8988T (cell line): ENCODE data around the gene SLC25A25.

ENCODE experiments used
- DNase-seq: peaks from one replicate; pipeline ENCODE4 v3.0.0; 2011

The SLC25A25 gene

DNA sequence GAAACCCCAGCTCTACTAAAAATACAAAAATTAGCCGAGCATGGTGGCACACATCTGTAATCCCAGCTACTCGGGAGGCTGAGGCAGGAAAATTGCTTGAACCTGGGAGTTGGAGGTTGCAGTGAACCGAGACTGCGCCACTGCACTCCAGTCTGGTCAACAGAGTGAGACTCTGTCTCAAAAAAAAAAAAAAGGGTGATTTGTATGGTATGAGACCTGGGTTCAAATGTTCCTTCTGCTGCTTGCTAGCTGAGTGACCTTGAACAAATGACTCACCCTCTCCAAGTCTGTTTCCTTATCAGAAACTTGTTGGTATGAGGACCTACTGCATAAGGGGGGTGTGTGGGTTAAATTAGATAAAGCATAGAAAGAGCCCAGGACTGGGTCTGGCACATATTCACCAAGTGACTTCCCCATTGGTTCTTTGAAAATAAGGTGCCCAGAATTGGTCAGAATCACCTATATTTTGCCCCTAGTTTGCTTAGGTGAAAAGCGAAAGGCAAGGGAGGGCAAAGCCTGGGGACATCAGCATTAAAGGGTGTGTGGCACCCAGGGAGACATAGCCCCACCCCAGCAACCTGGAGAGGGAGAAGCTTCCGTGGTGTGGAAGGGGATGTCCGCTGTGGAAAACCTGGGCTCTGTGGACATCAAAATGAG, 9.9 kb downstream of the SLC25A25 start:
- DNase-seq: no peak

GRCh38 chr9:128078504-128079434, 10.7 kb downstream of the SLC25A25 start:
- no peak for DNase-seq

GRCh38 chr9:128080206-128080605, 12.2 kb downstream of the SLC25A25 start:
- DNase-seq: no peak

DNA sequence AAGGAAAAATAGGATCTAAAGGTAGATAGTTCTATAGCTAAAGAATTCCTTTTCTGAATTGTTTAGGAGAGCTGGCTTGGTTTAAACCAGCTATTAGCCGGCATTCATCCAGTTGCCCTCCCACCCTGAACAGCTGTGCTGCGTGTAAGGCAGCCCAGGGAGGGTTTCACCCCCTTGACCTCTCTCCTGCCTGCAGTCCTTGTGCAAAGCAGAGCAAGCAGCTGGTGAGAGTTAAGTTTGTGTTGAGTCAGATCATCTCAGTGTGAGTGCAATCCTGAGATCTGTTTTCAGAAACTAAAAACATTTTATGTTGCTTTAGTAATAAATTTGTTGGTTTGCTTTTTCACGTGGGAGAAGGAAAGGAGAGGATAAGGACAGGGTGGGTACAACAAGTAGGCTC, 13.0 kb downstream of the SLC25A25 start:
- no peak for DNase-seq

- DNase-seq: no peak
Measured at GRCh38 chr9:128082151-128082550, 14.1 kb downstream of the SLC25A25 start.

DNA sequence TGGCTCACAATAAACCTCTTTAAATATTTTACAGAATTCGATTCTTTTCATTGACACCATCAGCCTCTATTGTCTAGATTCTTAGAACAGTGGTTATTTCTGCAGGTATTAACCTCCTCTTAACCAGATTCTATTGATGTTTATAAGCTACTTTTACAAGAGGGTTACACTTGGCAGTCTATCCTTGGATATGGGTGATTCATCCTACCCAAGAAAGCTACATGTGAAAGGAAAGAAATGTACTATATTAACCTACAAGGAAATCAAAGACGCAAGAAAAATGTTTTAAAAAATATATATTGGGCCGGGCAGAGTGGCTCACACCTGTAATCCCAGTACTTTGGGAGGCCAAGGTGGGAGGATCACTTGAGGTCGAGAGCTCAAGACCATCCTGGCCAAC, 16.7 kb downstream of the SLC25A25 start:
- DNase-seq: no peak

DNA sequence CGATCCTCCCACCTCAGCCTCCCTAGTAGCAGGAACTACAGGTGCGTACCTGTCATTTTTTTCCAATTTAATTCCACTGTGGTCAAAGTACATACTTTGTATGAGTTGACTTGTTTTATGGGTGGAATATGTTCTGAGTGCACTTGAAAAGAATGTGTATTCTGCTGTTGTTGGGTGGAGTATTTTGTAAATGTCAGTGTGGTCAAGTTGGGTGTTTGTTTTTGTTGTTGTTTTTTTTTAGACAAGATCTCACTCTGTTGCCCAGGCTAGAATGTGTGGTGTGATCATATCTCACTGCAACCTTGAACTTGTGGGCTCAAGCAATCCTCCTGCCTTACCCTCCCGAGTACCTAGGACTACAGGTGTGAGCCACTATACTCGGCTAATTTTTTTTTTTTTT, 17.9 kb downstream of the SLC25A25 start:
- DNase-seq: no peak

DNA sequence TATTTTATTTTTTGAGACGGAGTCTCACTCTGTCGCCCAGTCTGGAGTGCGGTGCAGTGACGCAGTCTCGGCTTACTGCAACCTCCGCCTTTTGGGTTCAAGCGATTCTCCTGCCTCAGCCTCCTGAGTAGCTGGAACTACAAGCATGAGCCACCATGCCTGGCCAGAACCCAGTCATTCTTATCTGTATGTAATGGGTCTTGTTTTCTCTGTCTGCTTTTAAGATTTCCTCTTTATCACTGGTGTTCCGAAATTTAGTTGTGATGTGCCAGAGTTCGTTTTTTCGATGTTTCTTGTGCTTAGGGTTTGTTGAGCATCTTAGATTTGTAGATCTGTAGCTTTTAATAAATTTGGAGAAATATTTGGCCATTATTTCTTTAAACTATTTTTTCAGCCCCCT, 19.2 kb downstream of the SLC25A25 start:
- no peak for DNase-seq

DNA sequence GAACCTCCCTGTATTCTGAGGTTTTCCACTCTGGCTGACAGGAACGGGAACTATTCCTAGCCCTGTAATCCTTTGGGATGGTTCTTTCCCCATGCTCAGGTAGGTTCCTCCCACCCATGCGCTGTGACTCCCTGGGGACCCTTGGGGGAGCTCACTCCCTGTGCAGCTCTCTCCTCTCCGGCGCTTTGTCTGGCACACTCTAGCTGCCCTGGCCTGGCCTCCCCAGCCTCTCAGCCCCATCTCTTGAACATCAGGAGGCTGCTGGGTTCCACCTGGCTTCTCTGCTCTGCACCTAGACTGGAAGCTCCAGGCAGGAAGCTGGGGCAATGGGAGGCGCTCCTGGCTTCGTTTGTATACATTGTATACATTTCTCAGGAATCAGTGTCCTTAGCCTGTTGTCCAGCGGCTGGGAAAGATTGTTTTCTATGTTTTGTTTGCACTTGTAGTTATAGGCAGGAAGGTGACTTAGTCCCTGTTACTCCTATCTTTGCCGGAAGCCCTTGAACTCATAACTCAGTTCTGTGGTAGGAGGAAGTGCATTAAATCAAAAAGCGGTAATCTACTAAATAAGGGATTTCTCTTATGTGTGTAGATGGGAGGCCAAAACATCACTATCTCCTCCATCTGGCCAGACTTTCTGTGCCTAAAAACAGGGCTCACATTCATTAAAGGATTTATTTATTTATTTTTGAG, 20.4 kb downstream of the SLC25A25 start:
- no peak for DNase-seq

DNA sequence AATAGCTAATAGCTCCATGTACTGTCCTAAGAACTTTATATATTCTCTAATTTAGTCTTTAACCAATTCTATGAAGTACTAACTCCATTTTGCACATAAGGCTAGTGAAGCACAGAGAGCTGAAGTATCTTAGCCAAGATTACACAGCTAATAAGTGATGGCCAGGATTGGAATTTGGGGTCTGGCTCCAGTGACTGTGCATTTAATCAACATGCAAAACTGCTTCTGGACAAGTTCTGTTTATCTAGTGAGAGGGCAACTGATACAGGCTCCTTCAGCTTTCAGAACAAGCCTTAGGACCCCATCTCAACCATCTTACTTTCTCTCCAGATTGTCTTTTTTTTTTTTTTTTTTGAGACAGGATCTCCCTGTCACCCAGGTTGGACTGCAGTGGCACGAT, 21.3 kb downstream of the SLC25A25 start:
- DNase-seq: no peak

DNA sequence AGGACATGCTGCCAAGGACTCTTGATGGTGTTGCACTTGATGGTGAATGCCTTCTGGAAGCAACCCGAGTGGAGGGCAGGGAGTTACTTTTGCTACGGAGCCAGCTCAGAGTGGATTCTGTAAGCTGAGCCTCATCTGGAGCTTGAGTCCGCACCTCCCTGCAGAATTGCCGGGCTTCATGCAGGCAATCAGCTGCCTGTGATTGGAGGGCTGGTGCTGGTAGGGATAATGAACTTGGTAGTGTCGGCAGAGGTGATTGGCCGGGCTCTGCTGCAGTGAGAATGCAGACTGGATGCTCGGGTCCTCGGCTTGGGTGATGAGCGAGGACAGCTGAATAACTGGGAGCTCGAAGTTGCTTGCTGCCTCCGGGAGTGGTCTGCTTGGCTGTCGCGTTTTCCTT, 23.1 kb downstream of the SLC25A25 start:
- no peak for DNase-seq

- no peak for DNase-seq
Measured at GRCh38 chr9:128091571-128091970, 23.5 kb downstream of the SLC25A25 start.

- DNase-seq: no peak
Measured at GRCh38 chr9:128092199-128092977, 24.4 kb downstream of the SLC25A25 start.

DNA sequence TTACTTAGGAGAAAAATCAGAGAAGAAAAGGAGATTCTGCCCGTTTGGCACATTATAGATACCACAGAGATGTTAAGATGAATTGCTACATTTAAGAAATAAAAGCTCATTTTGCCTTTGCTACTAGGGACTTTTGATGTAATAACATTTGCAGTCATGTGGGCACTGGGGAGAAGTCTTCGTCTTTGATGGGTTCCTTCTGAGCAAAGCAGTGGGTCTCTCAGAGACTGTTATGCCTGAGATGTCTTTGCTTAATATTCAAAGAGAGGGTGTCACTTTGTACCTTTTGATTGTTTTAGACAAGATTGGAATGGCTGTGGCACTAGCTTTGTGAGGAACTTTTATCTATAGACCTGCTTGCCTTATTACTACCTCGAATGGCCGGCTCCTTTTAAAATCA, 25.0 kb downstream of the SLC25A25 start:
- DNase-seq: no peak

DNA sequence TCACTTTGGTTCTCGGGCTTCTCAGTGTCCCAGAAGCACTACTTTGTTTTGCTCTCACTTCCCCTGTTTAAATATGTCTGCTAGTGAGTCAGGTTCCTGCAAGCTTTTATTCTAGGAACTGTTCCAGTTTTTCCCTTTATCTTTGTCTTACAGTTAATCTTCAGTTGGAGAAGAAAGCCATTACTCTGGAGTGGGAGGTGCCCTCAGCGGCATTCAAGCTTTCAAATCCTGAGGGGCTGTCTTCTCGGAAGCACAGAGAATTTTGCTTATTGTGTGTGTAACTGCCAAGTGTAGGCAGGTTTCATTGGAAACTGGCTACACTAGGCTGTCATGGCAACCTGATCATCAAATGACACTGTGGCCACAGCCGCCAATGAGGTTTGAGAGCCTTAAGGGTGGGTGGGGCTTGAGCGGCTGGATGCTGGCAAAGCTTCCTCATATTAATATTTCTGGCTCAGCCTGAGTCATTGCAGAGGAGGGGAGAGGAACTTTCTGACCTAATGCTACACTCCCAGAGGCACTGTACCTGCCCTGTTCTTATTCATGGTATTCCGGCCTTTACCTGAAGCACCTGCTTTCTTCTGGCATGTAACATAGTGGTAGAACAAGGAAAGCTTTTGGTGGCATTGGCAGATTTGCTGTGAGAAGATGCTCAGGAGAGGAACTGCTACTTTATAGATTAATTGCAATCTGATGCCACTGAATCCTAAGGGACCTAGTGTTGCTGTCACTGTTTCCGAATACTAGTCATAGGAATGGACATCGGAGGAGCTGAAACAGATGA, 26.3 kb downstream of the SLC25A25 start:
- DNase-seq: peak; percentile 58

- DNase-seq: no peak
Measured at GRCh38 chr9:128094950-128095544, 27.0 kb downstream of the SLC25A25 start.

- DNase-seq: no peak
Measured at GRCh38 chr9:128096616-128097536, 28.8 kb downstream of the SLC25A25 start.

GRCh38 chr9:128097543-128098296, 29.7 kb downstream of the SLC25A25 start:
- no peak for DNase-seq
